Kidney epithelial cell (primary cell): ENCODE data around the gene TKT. TPM values are rescaled to one million over a fixed set of nuclear protein-coding genes. Genes with fewer than 3 reads are reported as not detected.

Experiments
- DNase-seq: peaks from one replicate; pipeline ENCODE4 v3.0.0-alpha.2; 2010; ENCODE audit warnings: low read depth
- H3K27me3 ChIP-seq: 2 replicates; pipeline ENCODE4 v1.6.0; 2011; ENCODE audit warnings: low read length; ENCODE audit not compliant: control insufficient read depth, insufficient read depth
- H3K36me3 ChIP-seq: 2 replicates; pipeline ENCODE4 v1.5.1; 2011; ENCODE audit warnings: low read length; ENCODE audit not compliant: control insufficient read depth, insufficient read depth
- H3K4me3 ChIP-seq: 2 replicates; pipeline ENCODE4 v1.5.1; 2011; ENCODE audit warnings: low read depth, mild to moderate bottlenecking, control low read depth, low read length
- CTCF ChIP-seq: IDR thresholded peaks from 2 replicates; pipeline ENCODE4 v1.5.1; 2011; ENCODE audit warnings: mild to moderate bottlenecking, moderate library complexity, low read length, control low read depth, inconsistent platforms; ENCODE audit not compliant: insufficient read depth, poor library complexity, severe bottlenecking
- total RNA-seq: library from RNA; depleted of rRNA; stranded (reverse); fragments of >200 nt; gene quantifications from 2 replicates; pipeline ENCODE4 v1.2.3, GENCODE V29; 2015

TKT gene
- total RNA-seq, 1 donor from 2014 or later, result 373 TPM

- Histone ChIP-seq H3K27me3 (no peaks in the 10 kb centered on the region), H3K36me3 (peaks cover 2% of the 10 kb centered on the region), H3K4me3 (no peak overlapping the region)
- peak; percentile 29 for DNase-seq
- peak; percentile 95 for TF ChIP-seq CTCF
Observed at GRCh38 chr3:53219895-53220483, 35.8 kb downstream of the TKT start.

- TF ChIP-seq CTCF, result no peak
- Histone ChIP-seq H3K27me3 (no peaks in the 10 kb centered on the region), H3K4me3 (no peak overlapping the region), H3K36me3 (no peaks in the 10 kb centered on the region)
- no peak for DNase-seq
Observed at GRCh38 chr3:53218131-53218530, 37.7 kb downstream of the TKT start.

GRCh38 chr3:53217175-53217574 is 38.6 kb downstream of the TKT start:
- Histone ChIP-seq H3K27me3 (no peaks in the 10 kb centered on the region), H3K4me3 (no peak overlapping the region), H3K36me3 (no peaks in the 10 kb centered on the region)
- no peak for TF ChIP-seq CTCF
- no peak for DNase-seq

- Histone ChIP-seq H3K36me3 (no peaks in the 10 kb centered on the region), H3K27me3 (no peaks in the 10 kb centered on the region), H3K4me3 (no peak overlapping the region)
- no peak for TF ChIP-seq CTCF
- no peak for DNase-seq
Observed at GRCh38 chr3:53216723-53217122, 39.1 kb downstream of the TKT start.

GRCh38 chr3:53215816-53216215 is 40.0 kb downstream of the TKT start:
- TF ChIP-seq CTCF, result no peak
- no peak for DNase-seq
- H3K4me3 ChIP-seq, result no peak overlapping the region

GRCh38 chr3:53213276-53213675 is 42.5 kb downstream of the TKT start:
- H3K36me3 ChIP-seq, result no peaks in the 10 kb centered on the region
- H3K4me3 ChIP-seq, result no peak overlapping the region
- no peaks in the 10 kb centered on the region for H3K27me3 ChIP-seq
- no peak for TF ChIP-seq CTCF
- DNase-seq, result no peak

More at GRCh38 chr3:53215816-53216215, 40.0 kb downstream of the TKT start:
- H3K27me3 ChIP-seq, result no peaks in the 10 kb centered on the region
- H3K36me3 ChIP-seq, result no peaks in the 10 kb centered on the region
